SK-N-SH treated with all-trans-retinoic acid at 6 μM for 48 hours (cell line): ENCODE measurements around the gene STEAP3.

Source experiments
- ATAC-seq: fragments of 200-7000 bp; cut with Tn5 transposase; 3 replicates; pipeline ENCODE4 v1.9.1; 2020; ENCODE audit warnings: mild to moderate bottlenecking, moderate library complexity
- ARNTL ChIP-seq: fragments of 450-650 bp; formaldehyde crosslinking; IDR thresholded peaks from 2 replicates; pipeline ENCODE4 v1.5.0; 2020; ENCODE audit warnings: low read depth, mild to moderate bottlenecking, moderate library complexity, borderline replicate concordance
- BACH2 ChIP-seq: fragments of 250-450 bp; sonication (Bioruptor Pico); IDR thresholded peaks from 2 replicates; pipeline ENCODE4 v1.9.0; 2021; ENCODE audit warnings: mild to moderate bottlenecking, borderline replicate concordance
- CSDC2 ChIP-seq: fragments of 250-450 bp; sonication (Bioruptor Pico); IDR thresholded peaks from 2 replicates; pipeline ENCODE4 v1.5.0; 2020; ENCODE audit warnings: mild to moderate bottlenecking, moderate library complexity
- ESRRG ChIP-seq: fragments of 250-450 bp; sonication (Bioruptor Pico); IDR thresholded peaks from 2 replicates; pipeline ENCODE4 v1.6.1; 2021; ENCODE audit warnings: mild to moderate bottlenecking
- GLIS3 ChIP-seq: fragments of 250-450 bp; sonication (Bioruptor Pico); IDR thresholded peaks from 2 replicates; pipeline ENCODE4 v1.5.0; 2020; ENCODE audit warnings: mild to moderate bottlenecking, moderate library complexity
- ISL1 ChIP-seq: fragments of 250-450 bp; sonication (Bioruptor Pico); IDR thresholded peaks from 2 replicates; pipeline ENCODE4 v2.1.2; 2022; ENCODE audit warnings: mild to moderate bottlenecking, moderate library complexity
- PPARA ChIP-seq: fragments of 250-450 bp; sonication (Bioruptor Pico); IDR thresholded peaks from 2 replicates; pipeline ENCODE4 v1.5.0; 2020; ENCODE audit warnings: mild to moderate bottlenecking, borderline replicate concordance
- RARB ChIP-seq: fragments of 250-450 bp; sonication (Bioruptor Pico); IDR thresholded peaks from 2 replicates; pipeline ENCODE4 v1.8.0; 2021; ENCODE audit warnings: mild to moderate bottlenecking, moderate library complexity
- SNAI2 ChIP-seq: fragments of 250-450 bp; sonication (Bioruptor Pico); IDR thresholded peaks from 2 replicates; pipeline ENCODE4 v1.5.0; 2020; ENCODE audit warnings: mild to moderate bottlenecking, moderate library complexity
- TCF4 ChIP-seq: fragments of 250-450 bp; sonication (Bioruptor Pico); IDR thresholded peaks from 2 replicates; pipeline ENCODE4 v1.8.0; 2021; ENCODE audit warnings: mild to moderate bottlenecking, moderate library complexity, borderline replicate concordance
- TOX ChIP-seq: fragments of 250-450 bp; sonication (Bioruptor Pico); IDR thresholded peaks from 2 replicates; pipeline ENCODE4 v1.8.0; 2021; ENCODE audit warnings: mild to moderate bottlenecking, moderate library complexity, borderline replicate concordance
- ZFP3 ChIP-seq: fragments of 250-450 bp; sonication (Bioruptor Pico); IDR thresholded peaks from 2 replicates; pipeline ENCODE4 v1.5.0; 2020; ENCODE audit warnings: mild to moderate bottlenecking, moderate library complexity
- ZFP30 ChIP-seq: fragments of 450-650 bp; formaldehyde crosslinking; IDR thresholded peaks from 2 replicates; pipeline ENCODE4 v1.5.0; 2022; ENCODE audit warnings: mild to moderate bottlenecking, moderate library complexity
- ZNF565 ChIP-seq: fragments of 450-650 bp; formaldehyde crosslinking; conservative IDR thresholded peaks from 2 replicates; pipeline ENCODE4 v1.5.0; 2020; ENCODE audit warnings: low read depth, mild to moderate bottlenecking, moderate library complexity
- ZNF70 ChIP-seq: fragments of 450-650 bp; formaldehyde crosslinking; IDR thresholded peaks from 2 replicates; pipeline ENCODE4 v1.5.0; 2020; ENCODE audit warnings: mild to moderate bottlenecking, moderate library complexity
- TF ChIP-seq, protein P1 (sequence below): fragments of 250-450 bp; sonication (Bioruptor Pico); IDR thresholded peaks from 2 replicates; pipeline ENCODE4 v1.8.0; 2020; ENCODE audit warnings: mild to moderate bottlenecking, moderate library complexity, borderline replicate concordance
- TF ChIP-seq, protein P2 (sequence below): fragments of 250-450 bp; sonication (Bioruptor Pico); IDR thresholded peaks from 2 replicates; pipeline ENCODE4 v1.5.1; 2020; ENCODE audit warnings: low read depth, mild to moderate bottlenecking, moderate library complexity
- TF ChIP-seq, protein P3 (sequence below): fragments of 250-450 bp; sonication (Bioruptor Pico); IDR thresholded peaks from 2 replicates; pipeline ENCODE4 v1.8.0; 2021; ENCODE audit warnings: low read depth, mild to moderate bottlenecking, moderate library complexity, borderline replicate concordance
- TF ChIP-seq, protein P4 (sequence below): fragments of 250-450 bp; sonication (Bioruptor Pico); IDR thresholded peaks from 2 replicates; pipeline ENCODE4 v1.5.0; 2020; ENCODE audit warnings: mild to moderate bottlenecking, moderate library complexity
- TF ChIP-seq, protein P5 (sequence below): fragments of 250-450 bp; sonication (Bioruptor Pico); IDR thresholded peaks from 2 replicates; pipeline ENCODE4 v1.5.1; 2021; ENCODE audit warnings: mild to moderate bottlenecking, moderate library complexity

Gene STEAP3

DNA sequence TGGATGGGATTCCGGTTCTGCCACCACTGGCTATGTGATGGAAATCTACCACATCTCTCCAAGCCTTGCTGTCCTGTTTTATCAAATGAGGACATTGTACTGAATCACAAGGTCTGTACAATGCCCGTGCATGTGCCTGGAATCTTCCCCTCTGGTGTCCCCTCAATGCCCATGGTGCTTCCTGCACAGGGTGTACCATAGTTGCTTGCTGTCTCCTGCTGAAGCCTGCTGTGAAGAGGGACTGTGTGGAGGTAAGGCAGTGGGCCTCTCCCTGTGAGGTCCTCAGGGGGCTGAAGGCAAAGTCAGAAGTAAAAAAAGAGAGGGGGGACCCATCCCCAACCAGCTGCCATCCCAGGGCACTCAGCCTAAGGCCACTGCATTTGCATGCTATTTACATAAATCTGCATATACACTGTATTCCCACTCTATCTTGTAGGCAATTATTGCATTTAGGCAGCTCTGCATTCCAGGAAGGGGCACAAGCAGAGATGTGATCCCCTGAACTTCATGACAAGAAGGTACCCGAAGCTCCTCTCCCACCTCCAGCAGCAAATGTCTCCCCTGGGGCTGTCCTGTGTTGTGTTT, 9.1 kb upstream of the STEAP3 start:
- TF ChIP-seq, protein P1, sequence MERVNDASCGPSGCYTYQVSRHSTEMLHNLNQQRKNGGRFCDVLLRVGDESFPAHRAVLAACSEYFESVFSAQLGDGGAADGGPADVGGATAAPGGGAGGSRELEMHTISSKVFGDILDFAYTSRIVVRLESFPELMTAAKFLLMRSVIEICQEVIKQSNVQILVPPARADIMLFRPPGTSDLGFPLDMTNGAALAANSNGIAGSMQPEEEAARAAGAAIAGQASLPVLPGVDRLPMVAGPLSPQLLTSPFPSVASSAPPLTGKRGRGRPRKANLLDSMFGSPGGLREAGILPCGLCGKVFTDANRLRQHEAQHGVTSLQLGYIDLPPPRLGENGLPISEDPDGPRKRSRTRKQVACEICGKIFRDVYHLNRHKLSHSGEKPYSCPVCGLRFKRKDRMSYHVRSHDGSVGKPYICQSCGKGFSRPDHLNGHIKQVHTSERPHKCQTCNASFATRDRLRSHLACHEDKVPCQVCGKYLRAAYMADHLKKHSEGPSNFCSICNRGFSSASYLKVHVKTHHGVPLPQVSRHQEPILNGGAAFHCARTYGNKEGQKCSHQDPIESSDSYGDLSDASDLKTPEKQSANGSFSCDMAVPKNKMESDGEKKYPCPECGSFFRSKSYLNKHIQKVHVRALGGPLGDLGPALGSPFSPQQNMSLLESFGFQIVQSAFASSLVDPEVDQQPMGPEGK, result no peak
- no peak for TF ChIP-seq SNAI2 (CRISPR knock-in tag)
- TF ChIP-seq, protein P2, sequence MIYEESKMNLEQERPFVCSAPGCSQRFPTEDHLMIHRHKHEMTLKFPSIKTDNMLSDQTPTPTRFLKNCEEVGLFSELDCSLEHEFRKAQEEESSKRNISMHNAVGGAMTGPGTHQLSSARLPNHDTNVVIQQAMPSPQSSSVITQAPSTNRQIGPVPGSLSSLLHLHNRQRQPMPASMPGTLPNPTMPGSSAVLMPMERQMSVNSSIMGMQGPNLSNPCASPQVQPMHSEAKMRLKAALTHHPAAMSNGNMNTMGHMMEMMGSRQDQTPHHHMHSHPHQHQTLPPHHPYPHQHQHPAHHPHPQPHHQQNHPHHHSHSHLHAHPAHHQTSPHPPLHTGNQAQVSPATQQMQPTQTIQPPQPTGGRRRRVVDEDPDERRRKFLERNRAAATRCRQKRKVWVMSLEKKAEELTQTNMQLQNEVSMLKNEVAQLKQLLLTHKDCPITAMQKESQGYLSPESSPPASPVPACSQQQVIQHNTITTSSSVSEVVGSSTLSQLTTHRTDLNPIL (CRISPR knock-in tag), result no peak

DNA sequence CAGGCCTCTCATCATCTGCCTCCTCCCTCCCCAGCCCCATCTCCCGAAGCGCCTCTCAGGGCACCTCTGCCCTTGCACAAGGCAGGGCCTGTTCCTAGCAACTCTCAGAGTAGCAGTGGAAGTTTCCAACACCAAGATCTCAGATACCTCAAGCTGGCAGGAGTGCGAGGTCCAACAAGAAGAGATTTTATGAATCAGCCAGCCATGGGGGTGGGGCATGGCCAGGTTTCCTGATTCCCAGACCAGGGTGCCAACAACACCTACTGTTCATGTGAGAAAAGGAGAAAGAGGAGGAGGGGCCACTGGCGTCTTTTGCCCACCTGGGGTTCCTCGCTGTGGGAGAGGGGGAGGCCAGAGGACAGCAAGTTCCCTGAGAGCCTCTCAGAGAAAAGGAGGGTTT, 6.6 kb upstream of the STEAP3 start:
- ATAC-seq, result no peak
- TF ChIP-seq PPARA (CRISPR knock-in tag) (no peak), RARB (CRISPR knock-in tag) (no peak), ESRRG (CRISPR knock-in tag) (no peak), CSDC2 (CRISPR knock-in tag) (no peak), ZNF565 (CRISPR knock-in tag) (no peak), ZFP3 (no peak), BACH2 (CRISPR knock-in tag) (no peak), TCF4 (CRISPR knock-in tag) (no peak), ZNF70 (CRISPR knock-in tag) (no peak), ZFP30 (CRISPR knock-in tag) (no peak), TOX (CRISPR knock-in tag) (no peak)
- TF ChIP-seq, protein P3, sequence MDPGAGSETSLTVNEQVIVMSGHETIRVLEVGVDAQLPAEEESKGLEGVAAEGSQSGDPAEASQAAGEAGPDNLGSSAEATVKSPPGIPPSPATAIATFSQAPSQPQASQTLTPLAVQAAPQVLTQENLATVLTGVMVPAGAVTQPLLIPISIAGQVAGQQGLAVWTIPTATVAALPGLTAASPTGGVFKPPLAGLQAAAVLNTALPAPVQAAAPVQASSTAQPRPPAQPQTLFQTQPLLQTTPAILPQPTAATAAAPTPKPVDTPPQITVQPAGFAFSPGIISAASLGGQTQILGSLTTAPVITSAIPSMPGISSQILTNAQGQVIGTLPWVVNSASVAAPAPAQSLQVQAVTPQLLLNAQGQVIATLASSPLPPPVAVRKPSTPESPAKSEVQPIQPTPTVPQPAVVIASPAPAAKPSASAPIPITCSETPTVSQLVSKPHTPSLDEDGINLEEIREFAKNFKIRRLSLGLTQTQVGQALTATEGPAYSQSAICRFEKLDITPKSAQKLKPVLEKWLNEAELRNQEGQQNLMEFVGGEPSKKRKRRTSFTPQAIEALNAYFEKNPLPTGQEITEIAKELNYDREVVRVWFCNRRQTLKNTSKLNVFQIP (CRISPR knock-in tag), result no peak
- TF ChIP-seq, protein P4, sequence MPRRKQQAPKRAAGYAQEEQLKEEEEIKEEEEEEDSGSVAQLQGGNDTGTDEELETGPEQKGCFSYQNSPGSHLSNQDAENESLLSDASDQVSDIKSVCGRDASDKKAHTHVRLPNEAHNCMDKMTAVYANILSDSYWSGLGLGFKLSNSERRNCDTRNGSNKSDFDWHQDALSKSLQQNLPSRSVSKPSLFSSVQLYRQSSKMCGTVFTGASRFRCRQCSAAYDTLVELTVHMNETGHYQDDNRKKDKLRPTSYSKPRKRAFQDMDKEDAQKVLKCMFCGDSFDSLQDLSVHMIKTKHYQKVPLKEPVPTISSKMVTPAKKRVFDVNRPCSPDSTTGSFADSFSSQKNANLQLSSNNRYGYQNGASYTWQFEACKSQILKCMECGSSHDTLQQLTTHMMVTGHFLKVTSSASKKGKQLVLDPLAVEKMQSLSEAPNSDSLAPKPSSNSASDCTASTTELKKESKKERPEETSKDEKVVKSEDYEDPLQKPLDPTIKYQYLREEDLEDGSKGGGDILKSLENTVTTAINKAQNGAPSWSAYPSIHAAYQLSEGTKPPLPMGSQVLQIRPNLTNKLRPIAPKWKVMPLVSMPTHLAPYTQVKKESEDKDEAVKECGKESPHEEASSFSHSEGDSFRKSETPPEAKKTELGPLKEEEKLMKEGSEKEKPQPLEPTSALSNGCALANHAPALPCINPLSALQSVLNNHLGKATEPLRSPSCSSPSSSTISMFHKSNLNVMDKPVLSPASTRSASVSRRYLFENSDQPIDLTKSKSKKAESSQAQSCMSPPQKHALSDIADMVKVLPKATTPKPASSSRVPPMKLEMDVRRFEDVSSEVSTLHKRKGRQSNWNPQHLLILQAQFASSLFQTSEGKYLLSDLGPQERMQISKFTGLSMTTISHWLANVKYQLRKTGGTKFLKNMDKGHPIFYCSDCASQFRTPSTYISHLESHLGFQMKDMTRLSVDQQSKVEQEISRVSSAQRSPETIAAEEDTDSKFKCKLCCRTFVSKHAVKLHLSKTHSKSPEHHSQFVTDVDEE (CRISPR knock-in tag), result no peak

More for the DNA sequence above, 9.1 kb upstream of the STEAP3 start:
- ATAC-seq, result no peak

DNA sequence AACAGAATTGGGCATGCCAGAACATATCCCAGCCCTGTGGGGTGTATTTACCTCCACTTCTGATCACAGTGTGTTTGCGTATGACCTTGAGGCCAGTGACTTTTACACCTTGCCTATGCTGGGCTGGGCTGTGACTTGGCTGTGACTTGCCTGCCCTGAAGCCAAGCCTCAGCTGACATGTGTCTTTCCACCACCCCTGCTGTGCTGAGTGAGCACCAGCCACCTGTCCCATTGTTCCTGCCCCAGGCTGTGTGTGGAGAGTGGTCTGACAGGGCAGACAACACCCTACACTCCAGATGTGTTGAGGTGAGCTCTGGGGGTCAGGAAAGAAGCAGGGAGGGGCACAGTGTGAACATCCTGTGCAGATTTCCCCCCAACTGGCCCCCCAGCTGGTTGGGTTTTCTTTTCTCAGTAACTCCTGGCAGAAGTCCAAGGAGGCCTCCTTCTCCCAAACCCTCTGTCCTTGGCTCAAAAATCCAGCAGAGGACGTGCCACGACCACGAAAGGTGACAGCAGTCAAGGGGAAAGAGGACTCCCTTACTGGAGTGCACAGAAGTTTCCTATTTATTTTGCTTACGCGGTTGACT, 5.1 kb upstream of the STEAP3 start:
- TF ChIP-seq BACH2 (CRISPR knock-in tag) (no peak), TOX (CRISPR knock-in tag) (no peak), ZFP3 (no peak), PPARA (CRISPR knock-in tag) (no peak), GLIS3 (no peak)
- peak; percentile 22; the same call in 1 of the 3 replicates for ATAC-seq

DNA sequence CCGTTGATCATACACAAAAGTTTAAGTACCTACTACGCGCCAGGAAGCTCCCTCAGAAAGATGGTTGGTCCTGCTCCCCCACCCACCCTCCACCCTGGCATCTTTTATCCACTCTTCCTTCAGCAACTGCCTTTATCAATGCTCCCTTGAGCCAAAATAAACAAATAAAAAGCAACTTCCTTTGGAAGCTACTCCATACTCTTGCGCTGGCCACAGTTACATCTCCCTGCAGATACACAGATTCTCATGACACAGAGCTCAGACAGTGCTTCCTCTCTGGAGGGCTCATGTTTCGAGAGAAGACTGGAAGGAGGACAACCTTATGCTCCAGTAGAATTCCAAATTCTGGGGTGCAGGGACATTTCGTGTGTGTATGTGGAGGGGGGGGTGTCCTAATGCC, 3.8 kb upstream of the STEAP3 start:
- TF ChIP-seq TOX (CRISPR knock-in tag) (no peak), ESRRG (CRISPR knock-in tag) (no peak), ISL1 (no peak), BACH2 (CRISPR knock-in tag) (no peak), TCF4 (CRISPR knock-in tag) (no peak), ARNTL (CRISPR knock-in tag) (no peak), SNAI2 (CRISPR knock-in tag) (no peak), ZNF565 (CRISPR knock-in tag) (no peak), ZNF70 (CRISPR knock-in tag) (no peak), GLIS3 (no peak)
- TF ChIP-seq, protein P5, sequence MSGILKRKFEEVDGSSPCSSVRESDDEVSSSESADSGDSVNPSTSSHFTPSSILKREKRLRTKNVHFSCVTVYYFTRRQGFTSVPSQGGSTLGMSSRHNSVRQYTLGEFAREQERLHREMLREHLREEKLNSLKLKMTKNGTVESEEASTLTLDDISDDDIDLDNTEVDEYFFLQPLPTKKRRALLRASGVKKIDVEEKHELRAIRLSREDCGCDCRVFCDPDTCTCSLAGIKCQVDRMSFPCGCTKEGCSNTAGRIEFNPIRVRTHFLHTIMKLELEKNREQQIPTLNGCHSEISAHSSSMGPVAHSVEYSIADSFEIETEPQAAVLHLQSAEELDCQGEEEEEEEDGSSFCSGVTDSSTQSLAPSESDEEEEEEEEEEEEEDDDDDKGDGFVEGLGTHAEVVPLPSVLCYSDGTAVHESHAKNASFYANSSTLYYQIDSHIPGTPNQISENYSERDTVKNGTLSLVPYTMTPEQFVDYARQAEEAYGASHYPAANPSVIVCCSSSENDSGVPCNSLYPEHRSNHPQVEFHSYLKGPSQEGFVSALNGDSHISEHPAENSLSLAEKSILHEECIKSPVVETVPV (CRISPR knock-in tag), result no peak
- TF ChIP-seq, protein P3 (CRISPR knock-in tag), result no peak
- TF ChIP-seq, protein P2 (CRISPR knock-in tag), result no peak
- no peak for ATAC-seq
